ENCODE results near the gene MEGF6.

- no peak for TF ChIP-seq CTCF (conservative IDR thresholded peaks at IDR 0.05)
- TF ChIP-seq ZFX (IDR thresholded peaks at IDR 0.05) = no peak
Measured at GRCh38 chr1:3504151-3504821, 107.0 kb downstream of the MEGF6 start.
